SK-N-MC (cell line): ENCODE results near the gene LAMC1.

ENCODE experiments used
- EZH2 ChIP-seq: fragments of 200-600 bp; sonication (generic); IDR thresholded peaks from one replicate; pipeline ENCODE4 v1.6.1; 2017; ENCODE audit warnings: antibody characterized with exemption
- POLR2AphosphoS5 ChIP-seq: IDR thresholded peaks from 2 replicates; pipeline ENCODE4 v1.6.1; 2012; ENCODE audit warnings: mild to moderate bottlenecking, low read depth, low read length, borderline replicate concordance

GRCh38 chr1:183142171-183142570 is 119.0 kb downstream of the LAMC1 start:
- TF ChIP-seq POLR2AphosphoS5: no peak
- no peak for TF ChIP-seq EZH2
